Esophagus squamous epithelium (tissue), 4 donors: ENCODE measurements around the gene H6PD.

Experiments used
- CTCF ChIP-seq, 6 experiments: fragments of 450-650 bp in 4 of 6; fragments of 200-600 bp in 2 of 6; sonication (generic) in 2 of 6; IDR thresholded peaks; one replicate each; pipeline ENCODE4 v1.5.1; 2016 to 2019; ENCODE audit warnings: antibody characterized with exemption in 6 of 6, mild to moderate bottlenecking in 4 of 6, moderate library complexity in 4 of 6
- POLR2A ChIP-seq, 4 donors: fragments of 450-650 bp; IDR thresholded peaks; one replicate each; pipeline ENCODE4 v1.6.1; 2017; ENCODE audit warnings: antibody characterized with exemption in 4 of 4, mild to moderate bottlenecking in 4 of 4, moderate library complexity in 3 of 4

- no peak for TF ChIP-seq POLR2A (IDR thresholded peaks at IDR 0.05)
- no peak for TF ChIP-seq CTCF (IDR thresholded peaks at IDR 0.05)
These were observed 40.5 kb upstream of the H6PD start for GRCh38 chr1:9194024-9194423.
